Astrocyte (in vitro differentiated cells and primary cell): ENCODE measurements around the gene CCDC77. TPM values are rescaled to one million over a fixed set of nuclear protein-coding genes. Genes with fewer than 3 reads are reported as not detected.

ENCODE experiments used
- DNase-seq: peaks from one replicate; pipeline ENCODE4 v3.0.0-alpha.2; 2010; ENCODE audit warnings: low read depth
- FAIRE-seq: peaks from 2 replicates; lab custom pipeline; 2011; peaks lifted over from hg19 to GRCh38; lab: Jason Lieb, UNC
- H2AFZ ChIP-seq: 2 replicates; pipeline ENCODE4 v1.6.0; 2012; ENCODE audit warnings: low read depth, low read length, inconsistent platforms
- H3K27ac ChIP-seq: 2 replicates; pipeline ENCODE4 v1.5.1; 2011; ENCODE audit warnings: low read depth, low read length, inconsistent platforms
- H3K27me3 ChIP-seq: 2 replicates; pipeline ENCODE4 v1.6.0; 2011; ENCODE audit warnings: low read length, inconsistent platforms; ENCODE audit not compliant: insufficient read depth
- H3K36me3 ChIP-seq: 2 replicates; pipeline ENCODE4 v1.5.1; 2011; ENCODE audit warnings: low read length, inconsistent platforms; ENCODE audit not compliant: insufficient read depth
- H3K4me1 ChIP-seq: 2 replicates; pipeline ENCODE4 v1.5.1; 2011; ENCODE audit warnings: low read length, inconsistent platforms; ENCODE audit not compliant: insufficient read depth
- H3K4me2 ChIP-seq: 2 replicates; pipeline ENCODE4 v1.6.0; 2012; ENCODE audit warnings: low read length, inconsistent platforms
- H3K4me3 ChIP-seq: 2 replicates; pipeline ENCODE4 v1.5.1; 2011; ENCODE audit warnings: low read depth, mild to moderate bottlenecking, low read length, inconsistent platforms; ENCODE audit not compliant: insufficient read depth
- H3K79me2 ChIP-seq: 2 replicates; pipeline ENCODE4 v1.6.0; 2012; ENCODE audit warnings: mild to moderate bottlenecking, low read length, inconsistent platforms; ENCODE audit not compliant: insufficient read depth
- H3K9ac ChIP-seq: 2 replicates; pipeline ENCODE4 v1.6.0; 2012; ENCODE audit warnings: mild to moderate bottlenecking, low read length, inconsistent platforms
- H3K9me3 ChIP-seq: 2 replicates; pipeline ENCODE4 v1.5.1; 2012; ENCODE audit warnings: low read depth, mild to moderate bottlenecking, low read length, inconsistent platforms; ENCODE audit not compliant: insufficient read depth
- H4K20me1 ChIP-seq: 2 replicates; pipeline ENCODE4 v1.6.0; 2012; ENCODE audit warnings: low read length, inconsistent platforms; ENCODE audit not compliant: insufficient read depth
- H3K27ac Mint-ChIP-seq: one replicate; pipeline ENCODE4 v1.8.0; 2021; ENCODE audit warnings: mild to moderate bottlenecking, mixed read lengths; ENCODE audit not compliant: unreplicated experiment
- H3K27me3 Mint-ChIP-seq: one replicate; pipeline ENCODE4 v1.8.0; 2021; ENCODE audit warnings: low read depth, mixed read lengths; ENCODE audit not compliant: unreplicated experiment
- H3K36me3 Mint-ChIP-seq: one replicate; pipeline ENCODE4 v1.8.0; 2021; ENCODE audit warnings: low read depth, mixed read lengths; ENCODE audit not compliant: unreplicated experiment
- H3K4me1 Mint-ChIP-seq: one replicate; pipeline ENCODE4 v1.8.0; 2021; ENCODE audit warnings: low read depth, mixed read lengths; ENCODE audit not compliant: unreplicated experiment
- H3K4me3 Mint-ChIP-seq: one replicate; pipeline ENCODE4 v1.8.0; 2021; ENCODE audit warnings: mild to moderate bottlenecking, moderate library complexity, mixed read lengths; ENCODE audit not compliant: unreplicated experiment
- H3K9me3 Mint-ChIP-seq: one replicate; pipeline ENCODE4 v1.8.0; 2021; ENCODE audit warnings: mild to moderate bottlenecking, mixed read lengths; ENCODE audit not compliant: unreplicated experiment
- EZH2 ChIP-seq: IDR thresholded peaks from 2 replicates; pipeline ENCODE4 v1.6.1; 2012; ENCODE audit warnings: mild to moderate bottlenecking, low read length, inconsistent platforms; ENCODE audit not compliant: insufficient read depth
- total RNA-seq: library from RNA; stranded (reverse); gene quantifications from 2 replicates; pipeline ENCODE4 v1.2.1, GENCODE V29; 2021
- TF ChIP-seq, protein P1 (sequence below): IDR thresholded peaks from 2 replicates; pipeline ENCODE4 v1.5.1; 2011; ENCODE audit warnings: low read depth, mild to moderate bottlenecking, inconsistent platforms, low read length, moderate library complexity; ENCODE audit not compliant: insufficient read depth

Gene CCDC77
- total RNA-seq, 1 donor from 2014 or later, result 9.3 TPM

DNA sequence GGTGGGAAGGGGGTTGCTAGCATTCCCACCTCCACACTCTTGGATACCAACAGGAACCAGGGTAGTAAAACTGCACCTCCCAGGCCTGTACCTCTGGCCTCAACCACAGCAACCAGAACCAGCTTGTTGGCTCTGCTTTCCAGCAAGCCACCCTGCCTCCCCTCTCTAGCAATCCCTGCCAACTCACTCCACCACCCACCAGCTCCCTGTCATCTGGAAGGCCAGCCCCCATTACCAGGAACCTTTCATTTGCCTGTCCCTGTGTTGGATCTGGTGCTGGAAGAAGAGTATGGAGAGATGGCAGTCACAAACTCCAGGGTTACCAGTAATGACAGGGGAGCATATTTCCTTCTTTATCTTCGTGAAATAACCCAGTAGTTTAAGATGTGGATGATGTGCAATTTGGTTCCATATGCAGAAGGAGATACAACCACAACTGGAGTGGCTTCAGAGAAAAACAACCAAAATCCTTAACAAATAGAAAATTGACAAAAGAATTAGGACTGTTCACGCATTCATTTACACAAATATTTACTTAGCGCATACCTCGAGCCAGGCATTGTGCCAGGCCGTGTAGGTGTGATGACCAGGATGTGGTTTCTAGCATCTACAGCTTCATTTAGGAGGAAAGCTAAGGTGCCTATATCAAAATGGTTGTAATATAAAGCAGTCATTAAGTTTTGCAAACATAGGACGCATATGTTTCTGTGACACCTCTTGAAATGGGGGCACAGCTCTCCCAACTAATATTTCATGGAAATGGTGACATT lies 61.7 kb downstream of the CCDC77 start:
- no peak for TF ChIP-seq EZH2
- TF ChIP-seq, protein P1, sequence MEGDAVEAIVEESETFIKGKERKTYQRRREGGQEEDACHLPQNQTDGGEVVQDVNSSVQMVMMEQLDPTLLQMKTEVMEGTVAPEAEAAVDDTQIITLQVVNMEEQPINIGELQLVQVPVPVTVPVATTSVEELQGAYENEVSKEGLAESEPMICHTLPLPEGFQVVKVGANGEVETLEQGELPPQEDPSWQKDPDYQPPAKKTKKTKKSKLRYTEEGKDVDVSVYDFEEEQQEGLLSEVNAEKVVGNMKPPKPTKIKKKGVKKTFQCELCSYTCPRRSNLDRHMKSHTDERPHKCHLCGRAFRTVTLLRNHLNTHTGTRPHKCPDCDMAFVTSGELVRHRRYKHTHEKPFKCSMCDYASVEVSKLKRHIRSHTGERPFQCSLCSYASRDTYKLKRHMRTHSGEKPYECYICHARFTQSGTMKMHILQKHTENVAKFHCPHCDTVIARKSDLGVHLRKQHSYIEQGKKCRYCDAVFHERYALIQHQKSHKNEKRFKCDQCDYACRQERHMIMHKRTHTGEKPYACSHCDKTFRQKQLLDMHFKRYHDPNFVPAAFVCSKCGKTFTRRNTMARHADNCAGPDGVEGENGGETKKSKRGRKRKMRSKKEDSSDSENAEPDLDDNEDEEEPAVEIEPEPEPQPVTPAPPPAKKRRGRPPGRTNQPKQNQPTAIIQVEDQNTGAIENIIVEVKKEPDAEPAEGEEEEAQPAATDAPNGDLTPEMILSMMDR, result no peak
- Histone ChIP-seq H3K27me3 (peaks cover 61% of the 10 kb centered on the region), H3K4me2 (no peak overlapping the region), H3K9ac (no peak overlapping the region), H3K9me3 (no peaks in the 10 kb centered on the region), H3K4me1 (peaks cover 5% of the 10 kb centered on the region), H3K4me3 (no peak overlapping the region), H3K79me2 (no peaks in the 10 kb centered on the region), H4K20me1 (peaks cover 4% of the 10 kb centered on the region), H2AFZ (no peak overlapping the region), H3K27ac (no peak overlapping the region), H3K36me3 (no peaks in the 10 kb centered on the region)
- Mint-ChIP-seq H3K4me1 (peaks cover 9% of the 10 kb centered on the region), H3K9me3 (no peaks in the 10 kb centered on the region), H3K4me3 (no peak overlapping the region), H3K27ac (no peak overlapping the region), H3K36me3 (no peaks in the 10 kb centered on the region), H3K27me3 (peaks cover 31% of the 10 kb centered on the region)
- FAIRE-seq, result no peak
- peak; percentile 26 for DNase-seq

DNA sequence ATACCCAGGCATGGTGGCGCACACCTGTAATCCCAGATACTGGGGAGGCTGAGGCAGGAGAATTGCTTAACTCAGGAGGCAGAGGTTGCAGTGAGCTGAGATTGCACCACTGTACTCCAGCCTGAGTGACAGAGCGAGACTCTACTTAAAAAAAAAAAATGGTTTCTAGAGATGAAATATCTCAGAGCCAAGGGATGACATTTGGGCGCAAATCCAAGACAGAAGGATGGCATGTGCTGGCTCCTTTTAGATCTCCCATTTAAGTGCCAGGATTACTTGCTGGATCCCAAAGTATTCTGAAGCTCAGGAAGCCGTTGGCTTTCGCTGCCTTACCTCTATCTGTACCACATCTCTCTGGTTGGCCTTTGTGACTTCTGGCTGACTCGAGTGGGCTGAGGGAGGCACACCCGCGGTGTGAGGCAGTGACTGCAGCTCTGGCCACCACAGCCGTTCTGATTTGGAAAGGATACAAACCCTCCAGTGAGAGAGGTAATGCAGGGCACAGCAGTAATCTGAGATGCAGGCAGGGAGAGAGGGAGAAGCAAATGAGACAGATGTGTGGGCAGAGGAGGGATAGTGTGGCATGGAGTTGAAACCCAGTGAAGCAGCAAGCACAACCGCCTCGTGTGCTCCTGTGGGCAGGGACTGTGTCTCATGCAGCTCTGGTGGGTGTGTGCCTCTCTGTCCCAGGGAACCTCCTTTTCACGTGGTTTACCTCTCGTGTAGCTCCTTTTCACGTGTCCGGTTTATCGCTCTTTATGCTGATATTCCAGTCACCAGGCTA lies 63.2 kb downstream of the CCDC77 start:
- H3K27ac ChIP-seq, result no peak overlapping the region
- H2AFZ ChIP-seq, result no peak overlapping the region
- no peak for TF ChIP-seq EZH2
- TF ChIP-seq, protein P1, result no peak
- H3K4me1 Mint-ChIP-seq, result peaks cover 23% of the 10 kb centered on the region
- no peak overlapping the region for H3K9ac ChIP-seq
- peaks cover under 1% of the 10 kb centered on the region for H3K4me1 ChIP-seq
- DNase-seq (peak; percentile 10), FAIRE-seq (no peak)
- no peak overlapping the region for H3K4me3 Mint-ChIP-seq
- H3K4me2 ChIP-seq, result no peak overlapping the region
- H3K4me3 ChIP-seq, result no peak overlapping the region
- H3K27me3 ChIP-seq, result peaks cover 46% of the 10 kb centered on the region
- H3K9me3 Mint-ChIP-seq, result no peaks in the 10 kb centered on the region
- H3K79me2 ChIP-seq, result no peaks in the 10 kb centered on the region
- no peaks in the 10 kb centered on the region for H3K36me3 Mint-ChIP-seq
- no peaks in the 10 kb centered on the region for H3K36me3 ChIP-seq
- peaks cover 22% of the 10 kb centered on the region for H3K27me3 Mint-ChIP-seq
- H3K9me3 ChIP-seq, result no peaks in the 10 kb centered on the region
- peaks cover 4% of the 10 kb centered on the region for H4K20me1 ChIP-seq
- no peak overlapping the region for H3K27ac Mint-ChIP-seq
